Measurements from ENCODE around the gene TBC1D24.

TBC1D24 gene

GRCh38 chr16:2449118-2449517, 25.8 kb upstream of the TBC1D24 start:
- POLR2A ChIA-PET = no interaction called here
- no peak for TF ChIP-seq CTCF (IDR thresholded peaks at IDR 0.05; ENCODE audit: insufficient read depth, low read length, missing control alignments)
- H3K4me3 ChIP-seq (ENCODE audit: low read depth, low read length) = no peak overlapping the region
- CTCF ChIA-PET = no interaction called here
- DNase-seq (ENCODE audit: low read depth, low spot score) = no peak

- DNase-seq (ENCODE audit: low read depth, low spot score) = no peak
- no peak for TF ChIP-seq CTCF (IDR thresholded peaks at IDR 0.05; ENCODE audit: insufficient read depth, low read length, missing control alignments)
- ChIA-PET CTCF (interaction anchor here (1.1 kb wide), 1 partner anchor 24 kb away, joined by 3 read pairs; no protein-coding TSS in a partner anchor), POLR2A (no interaction called here)
- no peak overlapping the region for H3K4me3 ChIP-seq (ENCODE audit: low read depth, low read length)
Observed at GRCh38 chr16:2450535-2450934, 24.4 kb upstream of the TBC1D24 start.

GRCh38 chr16:2450975-2451381, 23.9 kb upstream of the TBC1D24 start:
- no peak overlapping the region for H3K4me3 ChIP-seq (ENCODE audit: low read depth, low read length)
- DNase-seq (ENCODE audit: low read depth, low spot score) = no peak
- CTCF ChIA-PET = interaction anchor here (1.1 kb wide), 1 partner anchor 23 kb away, joined by 3 read pairs; no protein-coding TSS in a partner anchor
- POLR2A ChIA-PET = no interaction called here
- no peak for TF ChIP-seq CTCF (IDR thresholded peaks at IDR 0.05; ENCODE audit: insufficient read depth, low read length, missing control alignments)

- CTCF ChIA-PET = interaction anchor here (1.9 kb wide), 1 partner anchor 112 kb away, joined by 5 read pairs; the partner anchor contains the start of gene ABCA3
- no peak for DNase-seq (ENCODE audit: low read depth, low spot score)
- TF ChIP-seq CTCF (IDR thresholded peaks at IDR 0.05; ENCODE audit: insufficient read depth, low read length, missing control alignments) = no peak
- no peak overlapping the region for H3K4me3 ChIP-seq (ENCODE audit: low read depth, low read length)
- POLR2A ChIA-PET = no interaction called here
Observed at GRCh38 chr16:2451851-2452320, 23.0 kb upstream of the TBC1D24 start.

- CTCF ChIA-PET = interaction anchor here (1.3 to 1.9 kb wide), 2 partner anchors 14 to 112 kb away, joined by 4 to 5 read pairs; partner anchors contain the start of gene ABCA3
- no peak overlapping the region for H3K4me3 ChIP-seq (ENCODE audit: low read depth, low read length)
- TF ChIP-seq CTCF (IDR thresholded peaks at IDR 0.05; ENCODE audit: insufficient read depth, low read length, missing control alignments) = no peak
- no peak for DNase-seq (ENCODE audit: low read depth, low spot score)
- POLR2A ChIA-PET = no interaction called here
Observed at GRCh38 chr16:2452650-2453049, 22.3 kb upstream of the TBC1D24 start.

GRCh38 chr16:2455081-2455845, 19.7 kb upstream of the TBC1D24 start:
- ChIA-PET CTCF (interaction anchor here (1.1 kb wide), 1 partner anchor 26 kb away, joined by 3 read pairs; the partner anchor contains the start of gene CCNF), POLR2A (no interaction called here)
- no peak overlapping the region for H3K4me3 ChIP-seq (ENCODE audit: low read depth, low read length)
- no peak for DNase-seq (ENCODE audit: low read depth, low spot score)
- TF ChIP-seq CTCF (IDR thresholded peaks at IDR 0.05; ENCODE audit: insufficient read depth, low read length, missing control alignments) = no peak

Data from AG04449 (cell line).